Right lobe of liver (tissue), 4 donors: ENCODE data around the gene KLK7.

Experiments used
- CTCF ChIP-seq, 4 donors: fragments of 200-600 bp in 3 of 4; fragments of 450-650 bp in 1 of 4; IDR thresholded peaks; one replicate each; pipeline versions ENCODE4 v1.5.1 to v1.8.0; 2016 to 2022; ENCODE audit warnings: antibody characterized with exemption in 4 of 4, mild to moderate bottlenecking in 2 of 4
- POLR2A ChIP-seq: fragments of 450-650 bp; IDR thresholded peaks from one replicate; pipeline ENCODE4 v1.6.1; 2017; ENCODE audit warnings: antibody characterized with exemption, mild to moderate bottlenecking
- donor health status: DM: no; HTN: no; CAD: no.
- donor health status: DM: no; HTN: no; CAD: no.
- donor health status: DM: no; HTN: yes; CAD: no.

- no peak for TF ChIP-seq CTCF (IDR thresholded peaks at IDR 0.05)
- TF ChIP-seq POLR2A, result no peak
Measured at GRCh38 chr19:50975766-50976165, 8.0 kb downstream of the KLK7 start.
